GM21737 (cell line): ENCODE results near the gene TLN1.
A peak's percentile ranks its signal among the peaks of the same experiment; 100 is the strongest.

ENCODE experiments used
- ATAC-seq: cut with Tn5 transposase; IDR thresholded peaks from one replicate; pipeline ENCODE4 v1.9.1; 2021; ENCODE audit warnings: mild to moderate bottlenecking, moderate library complexity; ENCODE audit not compliant: unreplicated experiment

The TLN1 gene

GRCh38 chr9:35731415-35732184 is 395 bp downstream of the TLN1 start:
- peak; percentile 0 for ATAC-seq

DNA sequence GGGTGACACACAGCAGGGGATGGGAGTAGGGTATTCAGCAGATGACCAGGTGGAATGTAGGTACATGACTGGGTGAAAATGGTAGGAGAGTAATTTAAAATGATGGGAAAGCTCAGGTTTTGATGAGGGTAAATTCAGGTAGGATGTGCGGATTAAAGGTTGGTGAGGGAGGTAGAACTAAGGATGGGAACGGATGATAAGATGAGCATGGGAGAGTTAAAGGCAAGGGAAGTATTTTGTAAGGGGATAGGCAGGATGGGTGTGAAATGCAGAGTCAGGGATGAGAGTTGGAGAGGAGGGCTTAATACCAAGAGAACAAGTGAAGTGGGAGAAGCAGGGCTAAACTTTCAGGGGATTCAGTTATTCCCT is 1.5 kb downstream of the TLN1 start:
- no peak for ATAC-seq

- ATAC-seq = no peak
Observed at GRCh38 chr9:35729700-35730485, 2.1 kb downstream of the TLN1 start.

- no peak for ATAC-seq
Observed at GRCh38 chr9:35729101-35729500, 2.9 kb downstream of the TLN1 start.

GRCh38 chr9:35728041-35728971 is 3.7 kb downstream of the TLN1 start:
- no peak for ATAC-seq

GRCh38 chr9:35727676-35728040 is 4.3 kb downstream of the TLN1 start:
- no peak for ATAC-seq

DNA sequence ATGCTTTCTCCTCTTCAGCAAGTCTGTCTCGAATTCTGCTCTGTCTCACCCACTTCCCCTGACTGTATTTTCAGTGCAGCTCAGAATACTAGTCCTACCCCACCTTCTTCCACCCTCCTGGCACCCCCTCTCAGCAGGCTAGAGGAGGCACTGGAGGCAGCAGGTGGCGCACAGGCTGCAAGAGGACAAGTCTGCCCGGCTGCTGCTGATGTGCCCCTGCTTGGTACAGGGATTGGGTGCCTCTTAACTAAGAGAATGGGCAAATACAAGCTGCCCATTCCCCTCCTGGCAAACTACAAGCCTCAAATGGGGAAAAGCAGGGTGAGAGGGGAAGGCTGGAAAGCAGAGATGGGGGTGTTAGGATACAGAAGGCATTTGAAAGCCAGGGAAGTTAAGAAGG is 5.1 kb downstream of the TLN1 start:
- ATAC-seq = no peak

- no peak for ATAC-seq
Observed at GRCh38 chr9:35725362-35725761, 6.6 kb downstream of the TLN1 start.

DNA sequence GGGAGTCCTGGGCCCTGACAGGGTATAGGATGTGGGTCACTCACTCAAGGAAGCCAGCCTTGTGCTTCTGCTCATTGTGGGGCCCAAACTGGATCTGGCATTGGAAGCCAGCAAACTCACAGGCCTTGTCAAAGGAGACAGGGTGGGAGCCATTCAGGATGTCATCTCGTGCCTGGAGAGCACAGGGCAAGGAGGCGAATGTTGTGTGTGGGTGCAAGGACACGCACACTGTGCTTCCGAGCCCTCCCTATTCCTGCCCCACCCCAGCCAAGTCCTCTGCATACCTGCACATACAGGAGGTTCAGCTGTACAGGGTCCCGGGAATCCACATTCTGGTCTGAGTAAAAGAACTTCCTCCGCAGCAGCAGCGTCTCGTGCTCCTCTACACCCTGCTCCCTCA is 8.1 kb downstream of the TLN1 start:
- ATAC-seq = no peak

DNA sequence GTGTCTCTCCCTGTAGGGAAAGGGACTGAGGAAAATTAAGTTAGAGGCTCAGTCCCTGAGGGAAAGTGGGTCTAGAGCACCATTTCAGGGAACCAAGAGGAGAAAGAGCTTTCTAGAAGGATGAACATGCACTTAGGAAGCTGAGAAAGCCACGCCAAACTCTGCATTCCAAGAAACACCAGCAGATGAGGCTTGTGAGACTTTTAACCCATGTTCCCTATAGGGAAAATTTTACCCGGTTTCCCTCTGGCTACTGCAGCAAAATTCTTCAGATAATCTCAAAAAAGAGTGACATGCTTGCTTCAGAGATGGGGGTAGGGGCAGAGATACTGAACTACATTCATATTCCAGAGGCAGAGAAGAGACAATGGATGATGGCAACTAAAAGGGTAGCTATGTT is 8.6 kb downstream of the TLN1 start:
- ATAC-seq = no peak

DNA sequence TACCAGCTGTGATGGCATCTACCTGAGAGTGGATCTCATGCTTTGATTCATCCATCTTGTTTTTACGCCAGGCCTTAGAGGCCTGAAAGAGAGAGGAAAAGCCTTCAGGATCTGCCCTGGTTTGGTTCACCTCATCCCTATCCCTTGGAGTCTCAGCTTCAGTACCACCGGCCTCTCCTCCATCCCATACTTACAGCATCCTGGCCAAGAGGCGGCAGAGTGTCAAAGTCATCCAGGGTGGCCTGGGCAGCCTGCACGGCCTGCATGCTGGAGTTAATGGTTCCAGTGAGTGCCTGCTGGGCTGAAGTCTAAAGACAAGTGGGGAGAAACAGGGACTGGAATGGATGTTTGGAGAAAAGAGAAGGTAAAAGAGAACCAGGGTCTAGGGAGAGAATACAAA is 12.4 kb downstream of the TLN1 start:
- no peak for ATAC-seq

GRCh38 chr9:35718721-35719511 is 13.1 kb downstream of the TLN1 start:
- ATAC-seq = no peak

GRCh38 chr9:35717132-35717870 is 14.7 kb downstream of the TLN1 start:
- ATAC-seq = no peak

DNA sequence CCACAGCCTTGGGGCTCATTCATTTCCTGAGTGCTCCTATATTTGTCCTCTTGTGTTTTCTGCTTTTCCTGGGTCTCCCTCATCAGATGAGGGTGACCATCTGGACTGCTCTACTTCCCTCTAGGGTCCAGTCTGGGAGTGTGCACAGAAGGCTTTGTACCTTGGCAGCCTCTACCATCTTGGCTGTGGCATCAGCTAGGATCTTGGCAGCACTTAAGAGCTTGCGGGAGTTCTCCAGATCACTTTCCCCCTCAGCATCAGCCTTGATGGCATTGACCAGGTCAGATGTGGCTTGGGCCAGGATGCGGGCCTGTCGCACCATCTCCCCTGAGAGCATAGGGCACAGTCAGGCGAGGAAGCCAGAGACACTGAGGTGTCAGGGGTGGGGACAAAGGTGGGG is 15.8 kb downstream of the TLN1 start:
- ATAC-seq = no peak

GRCh38 chr9:35714579-35715252 is 17.3 kb downstream of the TLN1 start:
- no peak for ATAC-seq

DNA sequence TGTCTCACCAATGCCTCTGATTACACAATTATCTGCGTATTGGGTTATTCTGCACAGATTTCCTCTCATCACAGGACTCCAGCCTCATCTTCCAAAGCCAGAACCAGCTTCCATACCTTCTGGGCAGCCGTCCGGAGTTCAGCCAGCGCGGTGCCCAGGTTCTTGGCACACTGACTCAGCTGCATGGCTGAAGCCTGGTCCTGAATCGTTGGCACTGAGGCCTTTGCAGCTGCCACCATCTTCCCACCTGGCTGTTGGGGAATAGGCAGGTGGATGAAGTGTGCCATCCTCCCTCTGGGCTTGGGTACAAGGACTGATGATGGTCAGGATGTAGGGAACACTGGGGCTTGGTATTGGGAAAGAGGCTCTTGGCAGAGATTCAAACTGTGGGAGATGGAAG is 17.9 kb downstream of the TLN1 start:
- no peak for ATAC-seq

DNA sequence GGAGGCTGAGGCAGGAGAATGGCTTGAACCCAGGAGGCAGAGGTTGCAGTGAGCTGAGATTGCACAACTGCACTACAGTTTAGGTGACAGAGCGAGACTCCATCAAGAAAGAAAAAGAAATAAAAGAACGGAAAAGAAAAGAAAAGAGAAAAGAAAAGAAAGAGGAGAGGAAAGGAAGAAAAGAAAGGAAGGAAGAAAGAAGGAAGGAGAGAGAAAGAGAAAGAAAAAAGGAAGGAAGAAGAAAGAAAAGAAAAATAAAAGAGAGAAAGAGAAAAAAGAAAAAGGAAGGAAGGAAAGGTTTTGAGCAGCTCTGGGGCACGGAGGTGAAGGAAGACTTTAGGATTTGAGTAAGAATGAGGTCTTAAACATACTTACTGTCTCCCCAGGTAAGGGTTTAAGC is 18.4 kb downstream of the TLN1 start:
- no peak for ATAC-seq

GRCh38 chr9:35712762-35713400 is 19.1 kb downstream of the TLN1 start:
- ATAC-seq = no peak
